ENCODE data around the gene MOB2. TPM values are rescaled to one million over a fixed set of nuclear protein-coding genes. Genes with fewer than 3 reads are reported as not detected.

MOB2 gene
- total RNA-seq, 1 experiment from 2014 or later = 11.3 TPM

GRCh38 chr11:1522081-1522424, 35.5 kb upstream of the MOB2 start:
- Histone ChIP-seq H3K9me3 (replicated peaks) (no peaks in the 10 kb centered on the region), H3K27ac (no peak overlapping the region), H3K36me3 (no peaks in the 10 kb centered on the region), H3K27me3 (no peaks in the 10 kb centered on the region), H3K4me3 (no peak overlapping the region), H3K4me1 (no peaks in the 10 kb centered on the region)
- DNase-seq = no peak

DNA sequence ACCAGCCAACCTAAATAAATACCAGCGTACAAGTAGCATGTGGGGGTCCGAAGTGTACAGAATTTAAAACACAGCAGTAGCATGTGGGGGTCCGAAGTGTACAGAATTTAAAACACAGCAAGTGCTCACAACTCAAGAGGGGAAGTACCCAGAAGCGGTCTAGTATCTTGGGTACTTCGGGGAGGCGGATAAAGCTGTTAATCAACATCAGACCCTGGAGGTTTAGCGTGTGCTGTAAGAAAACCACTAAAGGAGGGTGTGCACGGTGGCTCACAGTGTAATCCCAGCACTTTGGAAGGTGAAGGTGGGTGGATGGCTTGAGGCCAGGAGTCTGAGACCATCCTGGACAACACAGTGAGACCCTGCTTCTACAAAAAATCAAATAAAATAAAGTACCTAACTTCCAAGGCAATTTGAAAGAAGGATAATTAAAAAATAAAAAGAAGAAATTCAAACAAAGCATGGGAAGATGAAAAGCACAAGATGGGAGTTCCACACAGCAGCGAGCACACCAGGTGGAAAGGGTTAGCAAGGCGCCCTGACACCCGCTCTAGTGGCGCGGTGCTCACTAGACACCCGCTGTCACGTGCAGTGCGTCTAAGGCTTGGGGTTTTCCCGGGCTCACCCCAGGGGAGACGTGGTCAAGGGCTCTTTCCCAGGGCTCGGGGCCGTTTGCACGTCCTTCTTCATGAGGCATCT, 35.0 kb upstream of the MOB2 start:
- Histone ChIP-seq H3K9me3 (replicated peaks) (no peaks in the 10 kb centered on the region), H3K4me3 (no peak overlapping the region), H3K36me3 (no peaks in the 10 kb centered on the region), H3K4me1 (no peaks in the 10 kb centered on the region), H3K27me3 (no peaks in the 10 kb centered on the region), H3K27ac (no peak overlapping the region)
- no peak for DNase-seq

DNA sequence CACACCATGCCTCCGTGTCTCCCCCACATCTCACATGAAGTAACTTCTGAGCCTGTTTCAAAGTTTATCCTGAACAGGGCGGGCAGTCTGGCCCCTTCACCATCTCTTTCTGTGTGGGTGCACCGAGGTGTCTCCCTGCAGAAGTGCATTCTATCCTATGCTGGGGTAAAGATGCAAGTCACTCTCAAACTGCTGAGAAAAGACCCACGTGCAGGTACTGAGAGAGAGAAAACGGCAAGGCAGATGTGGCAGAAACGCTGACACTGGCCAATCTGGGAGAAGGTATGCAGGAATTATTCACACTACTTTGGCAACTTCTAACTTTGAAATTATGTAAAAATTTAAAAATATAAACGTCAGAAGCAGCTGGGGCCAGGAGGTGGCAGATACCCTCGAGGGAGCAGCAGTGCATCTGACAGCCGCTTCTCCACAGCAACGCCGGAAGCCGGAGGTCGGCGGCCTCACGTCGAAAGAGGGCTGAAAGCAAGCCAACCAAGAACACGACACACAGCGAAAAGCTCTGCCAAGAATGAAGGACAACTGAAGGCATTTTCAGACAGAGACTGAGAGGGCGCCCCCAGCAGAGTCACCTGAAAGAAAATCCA, 34.2 kb upstream of the MOB2 start:
- Histone ChIP-seq H3K4me1 (no peaks in the 10 kb centered on the region), H3K36me3 (no peaks in the 10 kb centered on the region), H3K4me3 (no peak overlapping the region), H3K9me3 (replicated peaks) (no peaks in the 10 kb centered on the region), H3K27me3 (no peaks in the 10 kb centered on the region), H3K27ac (no peak overlapping the region)
- no peak for DNase-seq

DNA sequence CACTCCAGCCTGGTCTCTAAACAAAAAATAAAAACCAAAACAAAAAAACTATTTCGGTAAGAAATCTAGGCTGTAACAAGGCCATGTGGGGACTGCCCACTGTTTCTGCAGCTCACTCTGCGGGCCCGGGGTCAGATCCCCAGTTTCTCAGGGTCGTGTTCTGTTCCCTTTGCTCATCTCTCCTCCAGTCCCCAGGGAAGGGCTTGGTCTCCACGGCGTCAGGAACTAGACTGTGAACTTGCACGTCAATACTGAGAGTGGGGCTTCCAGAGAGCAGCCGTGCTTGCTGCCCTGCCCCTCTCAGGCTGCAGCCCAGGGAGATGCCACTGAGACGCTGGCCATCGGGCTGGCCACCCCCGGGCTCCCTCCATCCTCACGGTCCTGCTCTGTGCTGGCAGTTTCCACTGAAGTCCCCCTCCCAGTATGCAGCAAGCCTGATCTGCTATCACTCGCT, 33.7 kb upstream of the MOB2 start:
- no peaks in the 10 kb centered on the region for H3K36me3 ChIP-seq
- H3K27me3 ChIP-seq = no peaks in the 10 kb centered on the region
- no peak for DNase-seq
- H3K4me1 ChIP-seq = no peaks in the 10 kb centered on the region
- no peaks in the 10 kb centered on the region for H3K9me3 ChIP-seq (replicated peaks)
- H3K4me3 ChIP-seq = no peak overlapping the region
- H3K27ac ChIP-seq = no peak overlapping the region

DNA sequence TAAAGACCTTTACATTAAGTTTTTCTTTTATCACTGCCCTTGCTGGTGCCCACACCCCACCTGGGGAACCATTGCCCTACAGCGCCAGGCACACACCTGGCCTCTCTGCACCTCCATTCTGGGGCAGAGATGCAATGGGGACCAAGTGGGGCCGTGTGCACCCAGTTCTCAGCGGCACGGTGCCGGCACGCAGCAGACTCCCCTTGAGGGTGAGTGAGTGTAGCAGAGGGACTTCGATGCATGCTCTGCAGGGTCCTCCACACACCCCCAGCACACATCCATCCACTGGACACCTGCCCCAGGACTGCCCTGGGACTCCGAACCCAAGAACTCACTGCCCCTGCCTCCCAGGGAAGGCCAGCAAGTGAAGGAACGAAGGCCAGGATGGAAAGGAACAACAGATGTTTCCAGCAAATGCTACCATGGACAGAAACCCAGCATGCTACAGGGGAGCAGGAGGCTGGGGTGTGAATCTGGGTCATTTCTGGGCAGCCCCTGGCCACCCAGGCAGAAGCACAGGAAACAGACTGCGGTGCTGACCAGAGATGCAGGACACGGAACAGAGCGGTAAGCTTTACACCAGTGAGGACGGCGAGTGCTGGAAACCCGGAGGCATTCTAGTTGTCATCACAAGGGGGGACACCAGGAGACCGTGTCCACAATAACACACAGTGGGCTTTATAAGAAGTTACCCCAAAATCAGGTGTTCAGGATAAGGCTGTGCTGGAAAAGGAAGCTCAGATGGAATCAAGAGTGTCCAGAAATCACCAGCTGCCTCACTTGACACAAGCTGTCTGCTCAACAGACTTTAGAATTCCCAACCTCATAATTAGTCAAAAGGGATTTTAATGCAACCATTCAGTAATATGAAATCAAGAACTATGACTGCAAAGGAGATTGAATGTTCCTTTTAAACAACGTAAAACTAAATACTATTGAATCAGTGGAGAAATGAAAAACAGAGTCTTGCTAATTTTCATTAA, 32.7 kb upstream of the MOB2 start:
- Histone ChIP-seq H3K36me3 (no peaks in the 10 kb centered on the region), H3K27ac (no peak overlapping the region), H3K4me1 (no peaks in the 10 kb centered on the region), H3K27me3 (no peaks in the 10 kb centered on the region), H3K9me3 (replicated peaks) (no peaks in the 10 kb centered on the region), H3K4me3 (no peak overlapping the region)
- DNase-seq = no peak

DNA sequence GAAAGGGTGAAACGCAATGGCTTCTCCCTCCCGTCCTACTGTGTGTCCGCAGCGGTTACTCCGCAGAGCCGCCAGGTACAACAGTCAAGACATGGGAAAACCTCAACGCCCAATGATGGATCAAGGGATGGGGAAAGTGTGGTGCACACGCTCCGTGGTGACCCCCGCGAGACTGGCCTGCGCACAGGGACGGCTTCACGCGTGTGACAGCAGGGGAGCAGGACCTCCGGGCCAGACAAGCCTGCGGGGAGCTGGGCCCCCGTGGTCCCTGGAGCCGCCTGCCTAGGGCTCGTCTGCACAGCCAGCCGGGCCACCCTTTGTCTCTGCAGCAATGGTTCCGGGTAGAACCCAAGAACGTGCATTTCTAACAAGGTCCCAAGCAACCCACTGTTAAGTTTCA, 31.7 kb upstream of the MOB2 start:
- Histone ChIP-seq H3K4me3 (no peak overlapping the region), H3K36me3 (no peaks in the 10 kb centered on the region), H3K27ac (no peak overlapping the region), H3K9me3 (replicated peaks) (no peaks in the 10 kb centered on the region), H3K27me3 (no peaks in the 10 kb centered on the region), H3K4me1 (no peaks in the 10 kb centered on the region)
- no peak for DNase-seq

GRCh38 chr11:1517117-1518005, 30.8 kb upstream of the MOB2 start:
- Histone ChIP-seq H3K27me3 (no peaks in the 10 kb centered on the region), H3K4me3 (no peak overlapping the region), H3K27ac (no peak overlapping the region), H3K4me1 (no peaks in the 10 kb centered on the region), H3K9me3 (replicated peaks) (no peaks in the 10 kb centered on the region), H3K36me3 (no peaks in the 10 kb centered on the region)
- DNase-seq = no peak

- Histone ChIP-seq H3K36me3 (no peaks in the 10 kb centered on the region), H3K27ac (no peak overlapping the region), H3K4me1 (no peaks in the 10 kb centered on the region), H3K27me3 (no peaks in the 10 kb centered on the region), H3K4me3 (no peak overlapping the region), H3K9me3 (replicated peaks) (no peaks in the 10 kb centered on the region)
- DNase-seq = no peak
These were observed 29.9 kb upstream of the MOB2 start for GRCh38 chr11:1516273-1517067.

DNA sequence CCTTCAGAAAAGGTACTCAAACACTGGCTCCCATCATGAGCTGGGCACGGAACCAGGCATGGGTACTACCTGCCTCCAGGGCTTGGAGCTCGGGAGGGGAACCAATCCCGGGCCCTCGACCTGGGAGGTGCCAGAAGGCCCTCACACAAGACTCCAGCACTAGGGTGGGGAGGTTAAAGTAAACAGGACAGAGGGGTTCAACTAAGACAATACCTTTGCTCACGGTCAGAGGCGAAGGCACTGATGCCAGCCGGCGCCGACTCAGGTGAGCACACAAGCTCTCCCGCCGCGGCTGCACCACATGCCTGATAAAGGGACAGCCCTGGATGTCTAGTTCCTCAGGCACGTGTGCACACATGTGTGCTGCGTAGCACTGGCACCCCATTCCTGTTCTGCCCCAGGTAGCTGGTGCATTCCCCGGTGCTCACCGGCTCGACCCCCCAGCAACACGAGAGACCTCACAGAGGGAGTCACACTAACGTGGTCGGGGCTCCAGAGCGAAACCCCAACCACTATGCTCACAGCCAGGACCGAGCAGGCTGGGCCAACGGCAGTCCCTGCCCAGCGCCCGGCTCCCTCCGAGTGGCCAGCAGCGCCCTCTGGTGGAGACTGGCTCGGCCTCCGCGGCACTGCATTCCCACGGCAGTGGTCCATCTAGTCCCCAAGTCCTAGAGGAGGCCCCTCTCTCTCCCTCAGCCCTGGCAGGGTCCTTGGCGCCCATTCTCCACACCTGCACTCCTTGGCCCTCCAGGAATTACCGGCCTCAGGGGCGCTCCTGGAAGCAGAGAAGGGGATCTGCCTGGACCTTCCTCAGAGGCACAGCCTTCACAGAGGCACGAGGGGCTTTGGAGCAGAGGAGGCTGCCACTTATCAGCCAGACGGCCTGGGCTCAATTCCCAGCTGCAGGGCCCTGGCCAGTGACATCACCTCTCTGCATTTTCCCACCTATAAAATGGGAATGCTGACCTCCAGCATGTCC, 28.8 kb upstream of the MOB2 start:
- Histone ChIP-seq H3K27ac (no peak overlapping the region), H3K4me3 (no peak overlapping the region), H3K4me1 (no peaks in the 10 kb centered on the region), H3K36me3 (no peaks in the 10 kb centered on the region), H3K9me3 (replicated peaks) (no peaks in the 10 kb centered on the region), H3K27me3 (no peaks in the 10 kb centered on the region)
- peak; percentile 52 to 66 for DNase-seq

DNA sequence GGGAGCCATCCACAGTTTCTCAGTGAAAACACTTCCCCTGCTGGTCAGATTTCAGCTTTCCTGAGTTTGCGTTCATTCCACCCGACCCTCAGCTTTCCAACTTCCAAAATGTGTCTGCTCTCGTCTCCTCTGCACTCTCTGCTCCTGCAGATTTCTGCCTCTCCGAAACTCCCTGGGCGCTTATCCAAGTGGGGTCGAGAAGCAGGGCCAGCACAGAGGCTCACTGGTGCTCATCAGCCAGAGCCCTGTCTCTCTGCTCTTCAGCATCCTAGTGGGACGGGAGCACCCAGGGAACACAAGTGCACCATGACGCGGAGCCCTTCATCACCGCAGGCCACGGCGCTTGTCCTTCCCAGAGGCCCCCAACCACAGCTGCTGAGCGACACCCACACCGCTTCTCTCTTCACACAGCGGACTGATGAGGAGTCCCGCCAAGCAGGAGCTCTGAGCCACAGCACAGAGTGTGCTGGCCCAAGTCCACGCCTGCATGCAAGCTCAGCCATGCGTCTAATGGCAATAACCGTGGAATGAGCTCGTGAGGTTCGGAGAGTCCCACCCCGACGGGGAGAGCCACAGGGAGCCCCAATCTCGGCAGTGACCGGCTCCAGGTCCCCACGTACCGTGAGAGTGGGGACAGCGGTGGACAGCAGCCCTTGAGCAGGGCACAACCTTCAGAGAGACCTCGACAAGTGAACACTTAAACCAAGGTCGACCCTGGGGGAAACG, 27.9 kb upstream of the MOB2 start:
- Histone ChIP-seq H3K27me3 (no peaks in the 10 kb centered on the region), H3K4me1 (no peaks in the 10 kb centered on the region), H3K9me3 (replicated peaks) (no peaks in the 10 kb centered on the region), H3K27ac (no peak overlapping the region), H3K36me3 (no peaks in the 10 kb centered on the region), H3K4me3 (no peak overlapping the region)
- DNase-seq = no peak

DNA sequence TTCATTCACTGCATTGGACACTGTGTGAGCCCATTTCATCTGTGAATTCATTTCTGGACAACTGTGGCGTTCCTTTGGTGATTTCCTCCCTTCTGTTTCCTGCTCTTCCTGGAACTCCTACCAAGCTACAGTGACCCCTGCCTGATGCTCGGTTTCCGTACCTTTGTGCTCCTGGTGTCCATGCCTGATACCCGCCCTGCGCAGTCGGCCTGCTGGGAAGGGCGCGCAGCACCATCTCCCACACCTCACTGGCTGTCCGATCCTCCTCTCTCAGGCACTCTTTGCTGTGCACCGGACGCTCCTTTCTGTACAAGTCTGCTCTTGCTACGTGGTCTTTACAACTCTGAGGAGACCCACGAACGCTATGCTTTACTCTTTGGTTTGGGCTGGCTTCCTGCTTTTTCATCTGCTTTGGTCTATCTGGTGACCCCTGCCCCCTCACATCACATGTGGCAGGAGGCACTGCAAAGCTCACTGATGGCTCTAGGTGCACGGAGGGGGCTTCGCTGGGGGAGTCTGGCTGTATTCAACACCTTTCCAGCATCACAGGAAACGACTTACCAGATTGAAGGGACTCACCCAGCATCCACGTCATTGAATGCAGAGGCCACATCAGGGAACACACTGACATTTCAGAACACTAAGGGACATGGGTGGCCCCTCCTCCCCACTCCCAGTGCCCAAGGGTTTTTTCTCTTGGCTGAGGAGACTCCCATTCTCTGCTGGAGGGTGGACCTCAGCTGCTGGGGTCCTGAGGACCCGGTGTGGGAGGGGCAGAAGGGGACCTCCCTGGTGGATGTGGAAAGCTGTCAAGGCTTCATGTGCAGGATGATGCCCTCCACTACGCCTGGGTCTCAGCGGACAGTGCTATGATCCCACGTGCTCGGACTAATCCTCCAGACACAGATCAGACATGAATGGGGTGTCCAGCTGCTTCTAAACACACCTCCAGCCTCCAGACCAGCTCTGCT, 27.0 kb upstream of the MOB2 start:
- Histone ChIP-seq H3K27ac (no peak overlapping the region), H3K9me3 (replicated peaks) (no peaks in the 10 kb centered on the region), H3K4me1 (no peaks in the 10 kb centered on the region), H3K4me3 (no peak overlapping the region), H3K27me3 (no peaks in the 10 kb centered on the region), H3K36me3 (no peaks in the 10 kb centered on the region)
- no peak for DNase-seq
